ENCODE measurements around the gene DECR2. TPM values are rescaled to one million over a fixed set of nuclear protein-coding genes. Genes with fewer than 3 reads are reported as not detected.

The DECR2 gene
- total and polyA plus RNA-seq, 10 of the 15 experiments (the other 5 are each of a cell fraction or from before 2014, with no cell fraction given) = 0.53 to 20.3 (median 6.0) TPM

- TF ChIP-seq IKZF2 (IDR thresholded peaks at IDR 0.05) = no peak; a peak in 1 of 4 replicates
- peak; percentile 44 for TF ChIP-seq SIX5 (IDR thresholded peaks at IDR 0.05; ENCODE audit: low read depth, low read length, severe bottlenecking)
- TF ChIP-seq POLR2A (IDR thresholded peaks at IDR 0.05; ENCODE audit: low read depth, low read length) = peak; percentile 44
- peak; percentile 77 for TF ChIP-seq CREB1 (IDR thresholded peaks at IDR 0.05; ENCODE audit: low read depth)
- no peak for TF ChIP-seq CBX3 (IDR thresholded peaks at IDR 0.05; ENCODE audit: borderline replicate concordance, low read depth)
- TF ChIP-seq CEBPB (IDR thresholded peaks at IDR 0.05; ENCODE audit: borderline replicate concordance in 1 of 2, low read depth in 2 of 2, low read length in 2 of 2) = no peak
- TF ChIP-seq PAX8 (IDR thresholded peaks at IDR 0.05) = no peak
- no peak for TF ChIP-seq USF1 (IDR thresholded peaks at IDR 0.05; ENCODE audit: borderline replicate concordance, extremely low read length, insufficient read depth, low read depth, low read length)
- TF ChIP-seq GATAD2B (conservative IDR thresholded peaks at IDR 0.05; ENCODE audit: low read depth) = no peak
- peak; percentile 71; the same call in 1 of the 2 replicates for TF ChIP-seq RB1 (IDR thresholded peaks at IDR 0.05; ENCODE audit: borderline replicate concordance)
- TF ChIP-seq FOS (IDR thresholded peaks at IDR 0.05; ENCODE audit: borderline replicate concordance, extremely low read depth, insufficient read length) = no peak
- no peak for TF ChIP-seq ZNF217 (IDR thresholded peaks at IDR 0.05)
- peak; percentile 65 for TF ChIP-seq E2F8 (IDR thresholded peaks at IDR 0.05; ENCODE audit: low read depth, partially characterized antibody)
- TF ChIP-seq BHLHE40 (IDR thresholded peaks at IDR 0.05; ENCODE audit: borderline replicate concordance in 1 of 2, low read depth in 2 of 2, low read length in 1 of 2) = peak; percentile 95 to 98
- peak; percentile 12; the same call in 1 of the 2 replicates for TF ChIP-seq RUNX3 (IDR thresholded peaks at IDR 0.05; ENCODE audit: low read length)
- TF ChIP-seq GABPA (IDR thresholded peaks at IDR 0.05; ENCODE audit: low read depth) = peak; percentile 94
- no peak for TF ChIP-seq STAT3 (IDR thresholded peaks at IDR 0.05; ENCODE audit: low read depth, low read length)
- TF ChIP-seq DPF2 (IDR thresholded peaks at IDR 0.05) = peak; percentile 83
- TF ChIP-seq JUNB (IDR thresholded peaks at IDR 0.05) = peak; percentile 100
- TF ChIP-seq NFXL1 (IDR thresholded peaks at IDR 0.05; ENCODE audit: borderline replicate concordance) = no peak
- TF ChIP-seq BRCA1 (IDR thresholded peaks at IDR 0.05; ENCODE audit: low read depth, low read length) = no peak
- TF ChIP-seq NFYB (IDR thresholded peaks at IDR 0.05; ENCODE audit: insufficient read depth, low read depth, low read length) = peak; percentile 96
- peak; percentile 52 for TF ChIP-seq E4F1 (IDR thresholded peaks at IDR 0.05; ENCODE audit: borderline replicate concordance, partially characterized antibody)
- TF ChIP-seq MYB (IDR thresholded peaks at IDR 0.05; ENCODE audit: borderline replicate concordance, low read depth, low read length) = no peak
- peak; percentile 93 for TF ChIP-seq SP1 (IDR thresholded peaks at IDR 0.05; ENCODE audit: low read depth, low read length)
- TF ChIP-seq ATF2 (IDR thresholded peaks at IDR 0.05; ENCODE audit: low read length) = no peak
Measured at GRCh38 chr16:370443-370842, 31.2 kb upstream of the DECR2 start, which contains the start of gene MRPL28 (continued).

Data from GM12878 (cell line).